ENCODE results near the gene ST6GALNAC2.

GRCh38 chr17:76585033-76585648, 519 bp downstream of the ST6GALNAC2 start:
- no peak for TF ChIP-seq CTCF (conservative IDR thresholded peaks at IDR 0.05; ENCODE audit: low read length)
- no peak for TF ChIP-seq EZH2phosphoT487 (IDR thresholded peaks at IDR 0.05; ENCODE audit: borderline replicate concordance)

Data from Loucy (cell line).